Measurements from ENCODE around the gene OVAAL.

DNA sequence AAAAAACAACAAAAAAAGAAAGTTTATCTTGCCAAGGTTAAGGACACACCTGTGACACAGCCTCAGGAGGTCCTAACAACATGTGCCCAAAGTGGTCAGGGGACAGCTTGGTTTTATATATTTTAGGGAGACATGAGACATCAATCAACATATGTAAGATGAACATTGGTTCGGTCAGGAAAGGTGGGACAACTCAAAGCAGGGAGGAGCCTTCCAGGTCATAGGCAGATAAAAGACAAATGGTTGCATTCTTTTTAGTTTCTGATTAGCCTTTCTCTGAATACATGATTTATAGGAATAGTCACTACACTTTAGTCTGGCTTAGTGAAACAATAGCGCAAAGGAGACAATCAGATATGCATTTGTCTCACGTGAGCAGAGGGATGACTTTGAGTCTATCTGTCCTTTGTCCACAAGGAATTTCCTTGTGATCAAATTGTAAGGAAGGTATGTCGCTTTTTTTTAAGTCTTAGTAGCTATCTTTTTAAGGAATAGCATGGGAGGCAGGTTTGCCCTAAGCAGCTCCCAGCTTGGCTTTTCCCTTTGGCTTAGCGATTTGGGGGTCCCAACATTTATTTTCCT is 23.3 kb upstream of the OVAAL start:
- TF ChIP-seq CTCF (IDR thresholded peaks at IDR 0.05) (no peak), POLR2A (IDR thresholded peaks at IDR 0.05) (no peak)

All from lower leg skin (tissue), 3 donors.